HCT116 (cell line): ENCODE data around the gene NRP1.

Source experiments
- ATF3 ChIP-seq: IDR thresholded peaks from 2 replicates; pipeline ENCODE4 v1.6.1; 2012
- CBX3 ChIP-seq: IDR thresholded peaks from 2 replicates; pipeline ENCODE4 v1.6.1; 2012; ENCODE audit warnings: low read depth
- CEBPB ChIP-seq: IDR thresholded peaks from 2 replicates; pipeline ENCODE4 v1.6.1; 2012; ENCODE audit warnings: low read depth
- CTCF ChIP-seq, 3 experiments: fragments of 200-600 bp in 1 of 3; sonication (generic) in 1 of 3; IDR thresholded peaks in 2 of 3; conservative IDR thresholded peaks in 1 of 3; 2 replicates each; pipeline ENCODE4 v1.5.1; 2012 to 2017; ENCODE audit warnings: low read depth in 2 of 3, low read length in 2 of 3, antibody characterized with exemption in 1 of 3, borderline replicate concordance in 1 of 3, control low read depth in 1 of 3, mild to moderate bottlenecking in 1 of 3, mixed read lengths in 1 of 3, mixed run types in 1 of 3, moderate library complexity in 1 of 3; ENCODE audit not compliant: insufficient read depth in 1 of 3
- EGR1 ChIP-seq: IDR thresholded peaks from 2 replicates; pipeline ENCODE4 v1.6.1; 2012; ENCODE audit warnings: low read depth
- EZH2 ChIP-seq: fragments of 200-600 bp; sonication (generic); IDR thresholded peaks from 2 replicates; pipeline ENCODE4 v1.6.1; 2017; ENCODE audit warnings: antibody characterized with exemption, mixed run types
- EZH2phosphoT487 ChIP-seq: fragments of 200-600 bp; IDR thresholded peaks from 2 replicates; pipeline ENCODE4 v1.6.1; 2018; ENCODE audit warnings: antibody characterized with exemption, borderline replicate concordance
- JUND ChIP-seq: IDR thresholded peaks from 2 replicates; pipeline ENCODE4 v1.6.1; 2012
- MAX ChIP-seq: IDR thresholded peaks from 2 replicates; pipeline ENCODE4 v1.6.1; 2012
- POLR2A ChIP-seq: IDR thresholded peaks from 2 replicates; pipeline ENCODE4 v1.7.0; 2011; ENCODE audit warnings: borderline replicate concordance; ENCODE audit not compliant: insufficient read depth, insufficient read length; ENCODE audit errors: extremely low read depth
- RAD21 ChIP-seq: IDR thresholded peaks from 2 replicates; pipeline ENCODE4 v1.6.1; 2012; ENCODE audit warnings: low read depth, mild to moderate bottlenecking
- REST ChIP-seq: IDR thresholded peaks from 2 replicates; pipeline ENCODE4 v1.6.1; 2012; ENCODE audit warnings: low read depth
- YY1 ChIP-seq: IDR thresholded peaks from 2 replicates; pipeline ENCODE4 v1.6.1; 2011; ENCODE audit warnings: low read length, low read depth, moderate library complexity, mild to moderate bottlenecking; ENCODE audit not compliant: insufficient replicate concordance; ENCODE audit errors: extremely low read depth
- ZFX ChIP-seq: fragments of 450-650 bp; IDR thresholded peaks from 2 replicates; pipeline ENCODE4 v1.6.1; 2017

GRCh38 chr10:33326933-33327332 is 7.5 kb downstream of the NRP1 start:
- no peak for TF ChIP-seq POLR2A
- TF ChIP-seq CTCF (IDR thresholded peaks at IDR 0.05 in 2 of 3, conservative IDR thresholded peaks at IDR 0.05 in 1 of 3; ENCODE audit: borderline replicate concordance in 1 of 3, insufficient read depth in 1 of 3, low read depth in 2 of 3, low read length in 2 of 3), result no peak
- no peak for TF ChIP-seq EZH2
- TF ChIP-seq JUND, result no peak
- no peak for TF ChIP-seq ATF3
- no peak for TF ChIP-seq CBX3
- no peak for TF ChIP-seq RAD21
- no peak for TF ChIP-seq EZH2phosphoT487
- no peak for TF ChIP-seq ZFX
- TF ChIP-seq EGR1, result no peak
- no peak for TF ChIP-seq YY1
- no peak for TF ChIP-seq MAX
- no peak for TF ChIP-seq REST
- TF ChIP-seq CEBPB, result no peak
